Frontal cortex (tissue), 4 donors: ENCODE measurements around the gene COBL. TPM values are rescaled to one million over a fixed set of nuclear protein-coding genes. Genes with fewer than 3 reads are reported as not detected.

Source experiments
- DNase-seq, 2 donors: peaks; one replicate each; pipeline ENCODE4 v3.0.0; 2012; ENCODE audit warnings: low spot score in 2 of 2
- FAIRE-seq: peaks from 2 replicates; lab custom pipeline; 2012; peaks lifted over from hg19 to GRCh38; lab: Jason Lieb, UNC
- total RNA-seq: library from RNA; depleted of rRNA; stranded (reverse); fragments of >200 nt; gene quantifications from one replicate; pipeline ENCODE4 v1.2.3, GENCODE V29; 2014
- donor health status: control.
- donor health status: control.
- donor health status: control.

Gene COBL
- total RNA-seq, 1 donor from 2014 or later = 2.4 TPM

GRCh38 chr7:51175316-51175991 is 141.2 kb downstream of the COBL start:
- DNase-seq (no peak), FAIRE-seq (no peak)

- no peak for DNase-seq
- no peak for FAIRE-seq
Measured at GRCh38 chr7:51165337-51165736, 151.3 kb downstream of the COBL start.

GRCh38 chr7:51162724-51163329 is 153.8 kb downstream of the COBL start:
- peak; percentile 86 for FAIRE-seq

GRCh38 chr7:51161937-51162336 is 154.7 kb downstream of the COBL start:
- DNase-seq = no peak
- FAIRE-seq = no peak

More at GRCh38 chr7:51162724-51163329, 153.8 kb downstream of the COBL start:
- DNase-seq = peak; percentile 27 to 46

GRCh38 chr7:51160990-51161615 is 155.5 kb downstream of the COBL start:
- DNase-seq (peak; percentile 38 to 49), FAIRE-seq (peak; percentile 42)

- FAIRE-seq = no peak
- DNase-seq = no peak
Measured at GRCh38 chr7:51160411-51160810, 156.2 kb downstream of the COBL start.

- DNase-seq = no peak
- FAIRE-seq = no peak
Measured at GRCh38 chr7:51158742-51159445, 157.7 kb downstream of the COBL start.

GRCh38 chr7:51158211-51158610 is 158.4 kb downstream of the COBL start:
- DNase-seq (no peak), FAIRE-seq (no peak)

- FAIRE-seq = no peak
- peak; percentile 28 to 42 for DNase-seq
Measured at GRCh38 chr7:51154201-51154600, 162.4 kb downstream of the COBL start.

GRCh38 chr7:51152706-51153200 is 163.9 kb downstream of the COBL start:
- DNase-seq = no peak
- no peak for FAIRE-seq

GRCh38 chr7:51151455-51151854 is 165.2 kb downstream of the COBL start:
- DNase-seq (no peak), FAIRE-seq (no peak)

GRCh38 chr7:51150193-51150592 is 166.4 kb downstream of the COBL start:
- FAIRE-seq (no peak), DNase-seq (no peak)

GRCh38 chr7:51148216-51148615 is 168.4 kb downstream of the COBL start:
- no peak for DNase-seq
- no peak for FAIRE-seq

- FAIRE-seq = no peak
Measured at GRCh38 chr7:51146816-51147586, 169.6 kb downstream of the COBL start.

GRCh38 chr7:51144178-51144577 is 172.4 kb downstream of the COBL start:
- FAIRE-seq (no peak), DNase-seq (no peak)

More at GRCh38 chr7:51146816-51147586, 169.6 kb downstream of the COBL start:
- no peak for DNase-seq

GRCh38 chr7:51142741-51143385 is 173.7 kb downstream of the COBL start:
- DNase-seq (no peak), FAIRE-seq (no peak)

- peak in 1 of 2 donors; percentile 49 for DNase-seq
Measured at GRCh38 chr7:51141451-51142003, 175.1 kb downstream of the COBL start.

GRCh38 chr7:51140199-51141164 is 176.1 kb downstream of the COBL start:
- DNase-seq (no peak), FAIRE-seq (no peak)

More at GRCh38 chr7:51141451-51142003, 175.1 kb downstream of the COBL start:
- FAIRE-seq = no peak
